A673 (cell line): ENCODE results near the gene SLC2A4RG. TPM values are rescaled to one million over a fixed set of nuclear protein-coding genes. Genes with fewer than 3 reads are reported as not detected.

ENCODE experiments used
- BruUV-seq: library from RNA; stranded (reverse); fragments of 400-500 nt; replicated peaks from 2 replicates; lab custom pipeline; 2021; lab: Mats Ljungman, UMichigan
- CTCF ChIA-PET: fragments of 300-600 bp; sonication (Branson Sonifier 250); formaldehyde crosslinking; loops from one replicate; lab custom pipeline; 2022; ENCODE audit warnings: antibody characterized with exemption; lab: Charles Lee
- POLR2A ChIA-PET: fragments of 300-600 bp; sonication (Branson Sonifier 250); formaldehyde crosslinking; loops from one replicate; lab custom pipeline; 2022; ENCODE audit warnings: antibody characterized with exemption; ENCODE audit not compliant: low non-redundant PET; lab: Charles Lee
- DNase-seq: peaks from one replicate; pipeline ENCODE4 v3.0.0-alpha.2; 2015; ENCODE audit warnings: low spot score
- H3K27ac ChIP-seq: fragments of 200-600 bp; sonication (generic); 2 replicates; pipeline ENCODE4 v1.5.1; 2016; ENCODE audit warnings: mixed run types, low read depth, mild to moderate bottlenecking, mixed read lengths, antibody characterized with exemption, low read length; ENCODE audit not compliant: poor library complexity, severe bottlenecking
- H3K27me3 ChIP-seq: fragments of 200-600 bp; sonication (generic); replicated peaks from 2 replicates; pipeline ENCODE4 v1.6.1; 2017; ENCODE audit warnings: mixed run types, low read depth, mild to moderate bottlenecking, mixed read lengths, antibody characterized with exemption, low read length; ENCODE audit not compliant: insufficient read depth, poor library complexity
- H3K36me3 ChIP-seq: fragments of 200-600 bp; sonication (generic); 2 replicates; pipeline ENCODE4 v1.6.1; 2016; ENCODE audit warnings: mixed run types, mild to moderate bottlenecking, mixed read lengths, antibody characterized with exemption, low read length; ENCODE audit not compliant: insufficient read depth, poor library complexity, severe bottlenecking
- H3K4me1 ChIP-seq: fragments of 200-600 bp; sonication (generic); 2 replicates; pipeline ENCODE4 v1.6.1; 2017; ENCODE audit warnings: mixed run types, mild to moderate bottlenecking, mixed read lengths, antibody characterized with exemption, low read length; ENCODE audit not compliant: insufficient read depth, poor library complexity, severe bottlenecking
- H3K4me3 ChIP-seq: fragments of 200-600 bp; sonication (generic); 2 replicates; pipeline ENCODE4 v1.5.1; 2016; ENCODE audit warnings: low read depth, mixed run types, mild to moderate bottlenecking, mixed read lengths, low read length; ENCODE audit not compliant: poor library complexity, severe bottlenecking
- H3K9me3 ChIP-seq: fragments of 200-600 bp; sonication (generic); 2 replicates; pipeline ENCODE4 v1.6.1; 2016; ENCODE audit warnings: mixed run types, low read depth, mild to moderate bottlenecking, mixed read lengths, antibody characterized with exemption, low read length; ENCODE audit not compliant: poor library complexity, severe bottlenecking
- CTCF ChIP-seq: fragments of 300-800, 200-600 bp; sonication (generic); conservative IDR thresholded peaks from 2 replicates; pipeline ENCODE4 v1.5.1; 2017; ENCODE audit warnings: low read depth, mild to moderate bottlenecking, antibody characterized with exemption, low read length, moderate library complexity, mixed read lengths
- EZH2 ChIP-seq: fragments of 200-600 bp; sonication (generic); IDR thresholded peaks from 2 replicates; pipeline ENCODE4 v1.6.1; 2017; ENCODE audit warnings: borderline replicate concordance, low read depth, mild to moderate bottlenecking, mixed read lengths, antibody characterized with exemption, low read length; ENCODE audit not compliant: poor library complexity, severe bottlenecking
- intact Hi-C: fragments of 100-400 bp; cut with micrococcal nuclease; formaldehyde crosslinking; loops from one replicate; pipeline ENCODE4 v1.10.0; 2022; ENCODE audit not compliant: unreplicated experiment
- total RNA-seq: library from RNA; stranded (reverse); gene quantifications from 2 replicates; pipeline ENCODE4 v1.2.3, GENCODE V29; 2021

Gene SLC2A4RG
- total RNA-seq, 1 experiment from 2014 or later: 45.8 TPM

DNA sequence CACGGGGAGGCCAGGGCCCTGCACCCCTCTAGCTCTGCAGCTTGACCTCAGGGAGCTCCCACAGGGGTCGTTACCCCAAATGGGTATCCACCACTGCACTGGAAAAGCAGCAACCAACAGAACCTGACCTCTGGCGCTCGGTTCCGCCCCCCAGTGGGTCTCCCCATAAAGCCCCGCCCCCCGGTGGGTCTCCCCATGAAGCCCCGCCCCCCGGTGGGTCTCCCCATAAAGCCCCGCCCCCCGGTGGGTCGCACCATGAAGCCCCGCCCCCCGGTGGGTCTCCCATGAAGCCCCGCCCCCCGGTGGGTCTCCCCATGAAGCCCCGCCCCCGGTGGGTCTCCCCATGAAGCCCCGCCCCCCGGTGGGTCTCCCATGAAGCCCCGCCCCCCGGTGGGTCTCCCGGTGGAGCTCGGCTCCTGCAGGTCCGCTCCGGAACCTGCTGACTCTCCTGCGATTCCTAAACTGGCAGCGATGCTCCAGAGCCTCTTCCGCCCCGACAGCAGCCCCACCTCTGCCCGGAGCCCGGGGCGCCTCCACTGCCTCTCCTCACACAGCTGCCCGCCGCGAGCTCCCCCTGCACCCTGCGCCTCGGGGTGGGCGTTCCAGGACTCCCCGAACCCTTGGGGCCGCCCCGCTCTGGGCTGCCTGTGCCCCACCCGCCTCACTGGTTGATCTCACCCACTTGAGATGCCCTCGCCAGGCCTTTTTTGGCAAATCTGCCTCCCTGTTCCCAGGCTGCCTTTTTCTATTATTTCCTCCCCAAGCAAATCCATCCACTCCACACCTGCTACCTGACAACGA lies 12.1 kb downstream of the SLC2A4RG start:
- intact Hi-C loops: no loop called here
- no TSS peak for BruUV-seq
- H3K27ac ChIP-seq: no peak overlapping the region

GRCh38 chr20:63752411-63753101 lies 13.0 kb downstream of the SLC2A4RG start:
- Histone ChIP-seq H3K36me3 (no peaks in the 10 kb centered on the region), H3K4me1 (no peaks in the 10 kb centered on the region), H3K9me3 (no peaks in the 10 kb centered on the region), H3K27ac (no peak overlapping the region), H3K27me3 (no peaks in the 10 kb centered on the region), H3K4me3 (no peak overlapping the region)
- BruUV-seq: no TSS peak
- no peak for DNase-seq
- ChIA-PET CTCF (no interaction called here), POLR2A (no interaction called here)
- intact Hi-C loops: no loop called here
- no peak for TF ChIP-seq EZH2
- TF ChIP-seq CTCF: 0 out of 2 replicates have a peak, but pooled peaks have one; percentile 10

More for the DNA sequence above, 12.1 kb downstream of the SLC2A4RG start:
- Histone ChIP-seq H3K36me3 (no peaks in the 10 kb centered on the region), H3K9me3 (no peaks in the 10 kb centered on the region), H3K27me3 (no peaks in the 10 kb centered on the region), H3K4me1 (no peaks in the 10 kb centered on the region), H3K4me3 (no peak overlapping the region)
- TF ChIP-seq EZH2 (no peak), CTCF (no peak)
- POLR2A ChIA-PET: interaction anchor here (0.7 kb wide), 1 partner anchor 11 kb away, joined by 11 read pairs; no protein-coding TSS in a partner anchor
- CTCF ChIA-PET: no interaction called here
- no peak for DNase-seq

- H3K27ac ChIP-seq: no peak overlapping the region
- no peak overlapping the region for H3K4me3 ChIP-seq
- no peaks in the 10 kb centered on the region for H3K9me3 ChIP-seq
- ChIA-PET CTCF (no interaction called here), POLR2A (no interaction called here)
- H3K36me3 ChIP-seq: no peaks in the 10 kb centered on the region
- no peaks in the 10 kb centered on the region for H3K4me1 ChIP-seq
- BruUV-seq: no TSS peak
- intact Hi-C loops: no loop called here
- TF ChIP-seq EZH2 (no peak), CTCF (no peak)
- no peak for DNase-seq
- H3K27me3 ChIP-seq: no peaks in the 10 kb centered on the region
Measured at GRCh38 chr20:63753381-63753780, 13.8 kb downstream of the SLC2A4RG start.
